Fibroblast of skin of left biceps (primary cell): Measurements from ENCODE around the gene AMACR.
"Not testable (repeated sequence)": the region's sequence is repeated elsewhere in the genome, so short reads cannot be mapped to it uniquely, and the experiment has no call there.

ENCODE experiments used
- DNase-seq, 2 experiments: peaks; one replicate each; pipeline ENCODE4 v3.0.0-alpha.2; 2013; ENCODE audit warnings: low read depth in 2 of 2

The AMACR gene

GRCh38 chr5:34037726-34038125, 29.9 kb upstream of the AMACR start:
- DNase-seq, result no peak

GRCh38 chr5:34035756-34036155, 27.9 kb upstream of the AMACR start:
- DNase-seq, result no peak

DNA sequence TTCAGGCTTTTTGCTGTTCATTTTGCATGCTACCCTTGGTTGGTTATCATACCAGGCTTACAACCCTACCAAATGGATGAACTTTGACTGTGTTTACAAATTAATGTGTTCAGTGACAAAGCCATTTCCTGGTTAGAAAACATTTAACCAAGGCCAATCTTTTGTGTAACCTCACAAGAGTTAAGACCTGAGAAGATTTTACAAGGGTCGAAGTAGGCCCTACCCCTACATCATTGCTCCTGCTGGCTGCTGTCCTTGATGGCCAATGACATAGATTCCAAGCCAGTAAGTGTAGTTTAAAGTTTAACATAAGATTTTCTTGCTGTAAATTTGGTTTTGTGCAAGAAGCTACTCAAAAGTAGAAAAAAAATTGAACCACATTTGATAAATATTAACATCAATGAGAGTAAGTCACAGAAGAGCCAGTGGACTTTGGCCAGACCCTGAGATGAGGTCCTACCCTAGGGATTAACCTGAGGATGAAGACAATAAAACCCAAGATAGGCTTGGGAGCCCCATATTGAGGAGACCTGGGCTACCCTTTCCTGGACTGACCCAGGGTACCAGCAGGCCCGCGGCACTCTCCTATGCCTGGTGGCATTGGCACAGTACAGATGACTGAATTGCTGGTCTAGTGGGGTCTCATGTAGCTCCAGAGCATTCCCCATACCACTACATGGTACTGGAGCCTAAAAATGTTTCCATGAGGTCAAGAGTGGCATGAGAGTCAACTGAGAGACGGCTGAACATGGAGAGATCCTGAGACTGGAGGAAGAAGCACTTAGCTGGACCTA, 26.9 kb upstream of the AMACR start:
- DNase-seq, result no peak

- no peak for DNase-seq
Observed at GRCh38 chr5:34031966-34032365, 24.1 kb upstream of the AMACR start.

- no peak for DNase-seq
Observed at GRCh38 chr5:34031117-34031516, 23.3 kb upstream of the AMACR start.

- not testable (repeated sequence) for DNase-seq
Observed at GRCh38 chr5:34030585-34030984, 22.7 kb upstream of the AMACR start.

DNA sequence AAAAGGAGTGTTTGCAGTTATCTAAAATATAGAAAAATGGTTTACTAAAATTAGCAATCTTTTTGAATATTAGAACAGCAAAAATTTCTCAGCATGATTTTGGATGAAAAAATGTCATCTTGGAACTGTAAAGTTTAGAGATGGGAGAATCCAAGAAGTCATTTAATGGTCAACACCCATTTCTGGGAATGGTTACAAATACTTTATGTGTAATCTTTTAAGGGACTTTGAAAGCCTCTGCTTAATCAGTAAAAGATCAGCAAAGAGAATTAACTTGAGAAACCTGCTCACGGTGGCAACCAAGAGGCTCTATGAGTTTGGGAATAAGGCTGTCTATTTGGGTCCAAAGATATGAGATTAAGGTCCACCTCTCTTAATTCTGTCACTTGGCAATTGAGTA, 22.2 kb upstream of the AMACR start:
- no peak for DNase-seq

- DNase-seq, result no peak
Observed at GRCh38 chr5:34028349-34028748, 20.5 kb upstream of the AMACR start.

- no peak for DNase-seq
Observed at GRCh38 chr5:34026089-34026761, 18.4 kb upstream of the AMACR start.

GRCh38 chr5:34022121-34022705, 14.4 kb upstream of the AMACR start:
- no peak for DNase-seq

- DNase-seq, result no peak
Observed at GRCh38 chr5:34021334-34021733, 13.5 kb upstream of the AMACR start.

DNA sequence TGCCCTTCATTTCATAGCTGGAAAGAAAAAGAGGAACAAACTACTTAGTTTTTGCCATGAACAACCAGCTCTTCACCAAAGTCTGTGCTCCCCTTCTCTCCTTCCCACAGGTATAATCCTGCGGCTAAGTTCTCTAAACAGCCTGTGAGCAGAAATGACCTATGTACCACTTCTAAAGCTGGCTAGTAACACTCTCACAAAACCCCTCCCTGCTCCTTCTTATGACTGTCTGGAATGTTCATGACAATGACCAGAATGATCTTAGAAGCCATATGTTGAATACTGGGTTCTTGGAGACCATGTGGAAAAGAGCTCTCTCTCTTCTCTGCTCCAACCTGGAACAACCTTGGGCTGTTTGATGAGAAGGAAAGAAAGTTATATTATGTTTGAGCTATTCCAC, 12.9 kb upstream of the AMACR start:
- no peak for DNase-seq

GRCh38 chr5:34017254-34017653, 9.4 kb upstream of the AMACR start:
- DNase-seq, result no peak

GRCh38 chr5:34016750-34017149, 8.9 kb upstream of the AMACR start:
- DNase-seq, result no peak

DNA sequence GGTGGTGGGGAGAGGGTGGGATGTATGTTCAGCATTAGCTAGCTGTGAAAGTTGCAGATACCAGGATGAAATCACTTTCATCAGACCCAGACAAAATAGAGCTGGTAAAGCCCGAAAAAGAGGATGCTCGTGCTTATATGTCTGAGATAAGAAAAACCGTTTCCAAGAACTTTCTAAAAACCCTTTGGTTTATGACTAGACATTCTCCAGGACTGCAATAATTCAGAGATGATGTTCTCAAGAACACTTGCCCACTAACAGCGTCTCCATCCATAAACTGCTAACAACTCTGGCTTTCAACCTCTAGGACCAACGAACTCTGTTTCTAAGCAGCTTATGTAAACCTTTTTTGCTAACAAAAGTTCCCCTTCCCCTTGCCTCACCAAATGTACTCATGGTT, 8.4 kb upstream of the AMACR start:
- no peak for DNase-seq

DNA sequence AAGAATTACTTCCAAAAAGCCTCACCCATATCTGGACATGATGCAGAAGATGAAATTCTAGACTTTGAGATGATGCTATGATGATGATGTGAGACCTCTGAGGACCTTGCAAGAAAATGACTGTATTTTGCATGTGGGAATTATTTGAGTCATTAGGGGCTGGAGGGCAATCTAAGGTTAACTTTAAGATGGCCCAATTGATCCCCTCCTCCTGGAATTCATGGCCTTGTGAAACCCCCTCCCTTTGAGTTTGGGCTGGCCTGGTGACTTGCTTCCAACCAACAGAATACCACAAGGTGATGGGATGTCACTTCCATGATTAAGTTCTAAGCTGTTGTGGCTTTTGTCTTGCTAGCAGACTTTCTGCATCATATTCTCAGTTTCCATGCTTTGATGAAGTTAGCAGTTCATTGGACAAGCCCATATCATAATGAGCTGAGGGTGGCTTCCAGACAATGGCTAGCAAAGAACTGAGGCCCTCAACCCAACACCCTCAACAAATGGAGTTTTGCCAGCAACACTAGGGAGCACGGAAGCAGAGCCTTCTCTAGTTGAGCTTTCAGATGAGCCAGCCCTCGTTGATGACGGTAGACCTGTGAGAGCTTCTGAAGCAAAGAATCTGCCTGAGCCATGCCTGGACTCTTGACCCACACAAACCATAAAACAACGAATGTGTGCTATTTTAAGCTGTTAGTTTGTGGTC, 7.4 kb upstream of the AMACR start:
- no peak for DNase-seq

DNA sequence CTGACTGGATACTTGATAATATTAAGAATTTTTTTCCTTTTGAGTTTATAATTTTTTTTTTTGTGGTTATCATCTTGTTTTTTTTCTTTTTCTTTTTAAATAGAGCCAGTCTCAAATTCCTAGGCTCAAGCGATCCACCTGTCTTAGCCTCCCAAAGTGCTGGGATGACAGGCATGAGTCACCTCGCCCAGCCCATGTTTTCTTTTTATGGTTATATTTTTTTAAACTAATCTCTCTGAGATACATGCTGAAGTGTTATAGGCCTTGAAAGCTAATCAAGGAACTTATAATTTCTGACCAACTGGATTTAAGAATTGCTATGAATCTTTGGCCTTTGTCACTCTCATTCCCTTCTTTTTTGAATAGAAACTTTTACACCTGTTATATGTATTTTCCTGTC, 6.8 kb upstream of the AMACR start:
- DNase-seq, result no peak

DNA sequence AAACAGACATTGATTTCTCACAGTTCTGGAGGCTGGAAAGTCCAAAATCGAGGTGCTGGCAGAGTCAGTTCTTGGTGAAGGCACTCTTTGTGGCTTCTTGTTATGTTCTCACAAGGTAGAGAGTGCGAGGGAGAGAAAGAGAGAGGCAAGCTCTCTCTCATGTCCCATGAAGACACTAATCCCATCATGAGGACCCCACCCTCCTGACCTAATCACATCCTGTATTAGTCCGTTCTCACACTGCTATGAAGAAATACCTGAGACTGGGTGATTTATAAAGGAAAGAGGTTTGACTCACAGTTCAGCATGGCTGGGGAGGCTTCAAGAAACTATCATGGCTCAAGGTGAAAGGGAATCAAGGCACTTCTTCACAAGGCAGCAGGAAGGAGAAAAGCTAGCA, 5.7 kb upstream of the AMACR start:
- DNase-seq, result no peak

GRCh38 chr5:34012791-34013190, 4.9 kb upstream of the AMACR start:
- DNase-seq, result peak; percentile 55

- DNase-seq, result no peak
Observed at GRCh38 chr5:34011536-34011935, 3.7 kb upstream of the AMACR start.

GRCh38 chr5:34010146-34010545, 2.3 kb upstream of the AMACR start:
- DNase-seq, result not testable (repeated sequence)

- DNase-seq, result no peak
Observed at GRCh38 chr5:34009610-34010009, 1.8 kb upstream of the AMACR start.

- no peak for DNase-seq
Observed at GRCh38 chr5:34008802-34009201, 952 bp upstream of the AMACR start.
